Liver (tissue), 9 donors: ENCODE measurements around the gene POLN. TPM values are rescaled to one million over a fixed set of nuclear protein-coding genes. Genes with fewer than 3 reads are reported as not detected.

Experiments
- DNase-seq: peaks from one replicate; pipeline ENCODE4 v3.0.0-alpha.2; 2017; ENCODE audit warnings: low spot score
- H3K27ac ChIP-seq, 2 donors: one replicate each; pipeline ENCODE4 v1.7.0; 2013; ENCODE audit warnings: inconsistent platforms in 2 of 2, low read length in 2 of 2, control low read depth in 1 of 2, low read depth in 1 of 2, mild to moderate bottlenecking in 1 of 2
- H3K27me3 ChIP-seq, 4 donors: one replicate each; pipeline versions ENCODE4 v1.6.1 to v1.7.0; 2013; ENCODE audit warnings: low read length in 3 of 4, inconsistent platforms in 1 of 4, mild to moderate bottlenecking in 1 of 4, moderate library complexity in 1 of 4; ENCODE audit not compliant: control insufficient read depth in 4 of 4, insufficient read depth in 4 of 4
- H3K36me3 ChIP-seq, 4 donors: one replicate each; pipeline versions ENCODE4 v1.6.1 to v1.7.0; 2013; ENCODE audit warnings: low read length in 3 of 4, mild to moderate bottlenecking in 3 of 4, low read depth in 1 of 4, moderate library complexity in 1 of 4; ENCODE audit not compliant: control insufficient read depth in 4 of 4, insufficient read depth in 3 of 4
- H3K4me1 ChIP-seq, 4 donors: one replicate each; pipeline versions ENCODE4 v1.6.1 to v1.7.0; 2013; ENCODE audit warnings: low read length in 3 of 4, mild to moderate bottlenecking in 3 of 4, moderate library complexity in 1 of 4; ENCODE audit not compliant: control insufficient read depth in 4 of 4, insufficient read depth in 4 of 4
- H3K4me3 ChIP-seq, 3 donors: one replicate each; pipeline versions ENCODE4 v1.6.1 to v1.7.0; 2013; ENCODE audit warnings: low read length in 3 of 3, control low read depth in 1 of 3, low read depth in 1 of 3, mild to moderate bottlenecking in 1 of 3
- H3K9ac ChIP-seq, 2 donors: one replicate each; pipeline ENCODE4 v1.7.0; 2013; ENCODE audit warnings: low read length in 2 of 2, mild to moderate bottlenecking in 2 of 2, moderate library complexity in 2 of 2, control low read depth in 1 of 2, low read depth in 1 of 2
- H3K9me3 ChIP-seq, 4 donors: one replicate each; pipeline versions ENCODE4 v1.6.1 to v1.7.0; 2013; ENCODE audit warnings: low read length in 3 of 4; ENCODE audit not compliant: control insufficient read depth in 4 of 4
- EGR1 ChIP-seq, 2 donors: IDR thresholded peaks; 2 replicates each; pipeline ENCODE4 v1.6.1; 2016 to 2018; ENCODE audit warnings: antibody characterized with exemption in 2 of 2, low read depth in 2 of 2
- FOXA1 ChIP-seq: IDR thresholded peaks from 2 replicates; pipeline ENCODE4 v1.6.1; 2016; ENCODE audit warnings: antibody characterized with exemption
- FOXA2 ChIP-seq: IDR thresholded peaks from 2 replicates; pipeline ENCODE4 v1.6.1; 2016; ENCODE audit warnings: antibody characterized with exemption
- GABPA ChIP-seq, 2 donors: IDR thresholded peaks in 1 of 2; conservative IDR thresholded peaks in 1 of 2; 2 replicates each; pipeline ENCODE4 v1.6.1; 2016; ENCODE audit warnings: antibody characterized with exemption in 2 of 2, mild to moderate bottlenecking in 1 of 2, moderate library complexity in 1 of 2
- HNF4A ChIP-seq, 2 donors: conservative IDR thresholded peaks; 2 replicates each; pipeline ENCODE4 v1.6.1; 2016; ENCODE audit warnings: antibody characterized with exemption in 2 of 2, mild to moderate bottlenecking in 2 of 2
- HNF4G ChIP-seq: IDR thresholded peaks from 2 replicates; pipeline ENCODE4 v1.6.1; 2016; ENCODE audit warnings: antibody characterized with exemption
- JUND ChIP-seq, 2 donors: IDR thresholded peaks; 2 replicates each; pipeline ENCODE4 v1.6.1; 2016; ENCODE audit warnings: antibody characterized with exemption in 2 of 2
- NR2F2 ChIP-seq: IDR thresholded peaks from 2 replicates; pipeline ENCODE4 v1.6.1; 2016; ENCODE audit warnings: antibody characterized with exemption
- RAD21 ChIP-seq, 2 donors: IDR thresholded peaks; 2 replicates each; pipeline ENCODE4 v1.6.1; 2016; ENCODE audit warnings: antibody characterized with exemption in 2 of 2, mild to moderate bottlenecking in 2 of 2
- RXRA ChIP-seq, 2 donors: IDR thresholded peaks; 2 replicates each; pipeline ENCODE4 v1.6.1; 2017 to 2018; ENCODE audit warnings: antibody characterized with exemption in 2 of 2, mild to moderate bottlenecking in 1 of 2
- SP1 ChIP-seq: IDR thresholded peaks from 2 replicates; pipeline ENCODE4 v1.6.1; 2018; ENCODE audit warnings: antibody characterized with exemption, mild to moderate bottlenecking
- TAF1 ChIP-seq: conservative IDR thresholded peaks from 2 replicates; pipeline ENCODE4 v1.6.1; 2016; ENCODE audit warnings: antibody characterized with exemption, mild to moderate bottlenecking
- YY1 ChIP-seq: IDR thresholded peaks from 2 replicates; pipeline ENCODE4 v1.6.1; 2016; ENCODE audit warnings: antibody characterized with exemption, mild to moderate bottlenecking
- WGBS: extraction: QIAGEN DNeasy Blood & Tissue Kit; methylation state at CpG from one replicate; pipeline ENCODE4 v1.1.7; 2013; 5-methylcytosine and 5-hydroxymethylcytosine counted together
- polyA plus RNA-seq, 2 donors: library from polyadenylated mRNA; stranded (reverse) in 1 of 2; unstranded in 1 of 2; fragments of 200-250 nt in 1 of 2; fragments of >200 nt in 1 of 2; fragmentation: Nextera tagmentation in 1 of 2; extraction: Ambion mirVana in 1 of 2; gene quantifications; one replicate each; pipeline versions ENCODE4 v1.2.1 to v1.2.3, GENCODE V29; 2013 to 2015
- total RNA-seq, 2 donors: library from RNA; depleted of rRNA; stranded (reverse); fragments of >200 nt; gene quantifications; one replicate each; pipeline ENCODE4 v1.2.3, GENCODE V29; 2014
- TF ChIP-seq, protein P1 (sequence below): IDR thresholded peaks from 2 replicates; pipeline ENCODE4 v1.6.1; 2016; ENCODE audit warnings: antibody characterized with exemption
- TF ChIP-seq, protein P2 (sequence below): fragments of 150-350 bp; IDR thresholded peaks from 2 replicates; pipeline ENCODE4 v1.5.1; 2017; ENCODE audit warnings: improper control_type of control experiment, low read depth, low read length; ENCODE audit not compliant: missing input control
- TF ChIP-seq, protein P3 (sequence below): IDR thresholded peaks from 2 replicates; pipeline ENCODE4 v1.6.1; 2016; ENCODE audit warnings: antibody characterized with exemption, mild to moderate bottlenecking
- TF ChIP-seq, protein P4 (sequence below): IDR thresholded peaks from 2 replicates; pipeline ENCODE4 v1.6.1; 2016; ENCODE audit warnings: antibody characterized with exemption
- TF ChIP-seq, protein P5 (sequence below): IDR thresholded peaks from 2 replicates; pipeline ENCODE4 v1.6.1; 2016; ENCODE audit warnings: antibody characterized with exemption
- donor health status: healthy.
- donor health status: healthy.
- donor health status: healthy.
- donor health status: healthy.
- donor health status: healthy.

The POLN gene
- total and polyA plus RNA-seq, 4 donors = 0.44 to 2.3 (median 1.4) TPM

DNA sequence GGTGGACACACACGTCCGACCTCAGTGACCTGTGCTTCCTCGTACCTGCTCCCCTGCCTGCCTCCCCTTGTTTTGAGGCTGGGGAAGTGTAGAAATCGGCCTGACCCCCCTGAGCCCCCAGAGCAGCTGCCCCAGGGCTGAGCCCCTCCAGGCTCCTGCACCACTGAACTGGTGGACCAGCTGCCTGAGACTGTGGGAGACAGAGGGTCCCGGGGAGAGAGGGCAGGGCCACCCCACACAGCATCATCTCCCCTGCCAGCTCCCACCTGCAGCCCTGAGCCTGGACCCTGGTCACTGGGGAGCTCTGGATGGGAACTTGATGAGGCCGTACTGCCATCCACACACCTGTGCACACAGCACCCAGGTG, 197.8 kb downstream of the POLN start:
- H3K9ac ChIP-seq = no peak overlapping the region
- H3K27ac ChIP-seq = no peak overlapping the region
- H3K27me3 ChIP-seq = peaks cover 0 to 6% (median 4%) of the 10 kb centered on the region in 4 donors
- no peaks in the 10 kb centered on the region for H3K9me3 ChIP-seq
- no peak overlapping the region for H3K4me3 ChIP-seq
- TF ChIP-seq TAF1 = no peak
- TF ChIP-seq JUND (IDR thresholded peaks at IDR 0.05) = no peak
- no peak for TF ChIP-seq SP1
- TF ChIP-seq FOXA1 = no peak
- TF ChIP-seq EGR1 (IDR thresholded peaks at IDR 0.05; ENCODE audit: low read depth in 2 of 2) = no peak
- no peak for TF ChIP-seq RXRA (IDR thresholded peaks at IDR 0.05)
- TF ChIP-seq YY1 = no peak
- no peaks in the 10 kb centered on the region for H3K36me3 ChIP-seq
- peak; percentile 27 for DNase-seq
- peaks cover 9 to 17% (median 12%) of the 10 kb centered on the region in 4 donors for H3K4me1 ChIP-seq
- WGBS = 80% methylated on average over 6 of the region's 6 CpGs

DNA sequence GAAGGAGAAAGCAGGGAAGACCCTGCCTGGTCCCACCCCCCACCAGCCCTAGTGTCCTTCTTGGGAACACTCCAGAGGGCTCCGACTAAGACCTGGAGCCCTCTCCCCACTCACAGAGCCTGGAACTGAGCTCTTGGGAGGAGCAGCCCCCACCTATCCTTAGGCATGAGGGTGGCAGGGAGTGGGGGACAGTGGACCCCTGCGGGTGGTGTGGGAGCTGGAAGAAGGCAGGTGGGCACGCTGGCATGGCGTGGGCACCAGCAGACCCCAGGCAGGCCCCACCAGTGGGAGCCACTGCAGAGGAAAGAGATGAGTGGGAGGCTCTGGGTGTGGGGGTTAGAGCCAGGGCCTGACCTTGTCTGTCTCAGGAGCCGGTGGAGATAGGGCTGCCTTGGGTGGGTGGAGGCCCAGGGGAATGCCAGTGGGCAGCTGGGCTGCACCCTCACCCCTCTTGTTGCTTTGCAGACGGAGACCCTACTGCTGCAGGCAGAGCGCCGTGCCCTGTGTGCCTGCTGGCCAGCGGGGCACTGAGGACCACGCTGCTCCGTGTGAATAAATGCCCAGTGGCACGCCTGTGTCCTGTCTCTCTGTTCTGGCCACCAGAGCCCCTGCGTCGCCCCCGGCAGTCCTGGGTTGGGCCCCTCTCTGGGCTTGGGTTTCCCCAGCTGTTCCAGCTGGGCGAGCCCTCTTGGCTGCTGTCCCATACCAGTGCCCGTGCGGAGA, 198.4 kb downstream of the POLN start:
- peaks cover 0 to 6% (median 4%) of the 10 kb centered on the region in 4 donors for H3K27me3 ChIP-seq
- H3K4me1 ChIP-seq = peaks cover 9 to 17% (median 12%) of the 10 kb centered on the region in 4 donors
- no peak overlapping the region for H3K4me3 ChIP-seq
- H3K36me3 ChIP-seq = no peaks in the 10 kb centered on the region
- 87% methylated on average over 18 of the region's 18 CpGs for WGBS
- H3K9ac ChIP-seq = no peak overlapping the region
- H3K27ac ChIP-seq = no peak overlapping the region
- H3K9me3 ChIP-seq = no peaks in the 10 kb centered on the region
- DNase-seq = peak; percentile 27
- TF ChIP-seq TAF1 (no peak), FOXA1 (no peak), NR2F2 (no peak), YY1 (no peak), HNF4G (no peak), GABPA (IDR thresholded peaks at IDR 0.05 in 1 of 2, conservative IDR thresholded peaks at IDR 0.05 in 1 of 2) (no peak), JUND (IDR thresholded peaks at IDR 0.05) (no peak), RAD21 (IDR thresholded peaks at IDR 0.05) (no peak), SP1 (no peak), HNF4A (conservative IDR thresholded peaks at IDR 0.05) (no peak), EGR1 (IDR thresholded peaks at IDR 0.05; ENCODE audit: low read depth in 2 of 2) (no peak), FOXA2 (no peak), RXRA (IDR thresholded peaks at IDR 0.05) (no peak)
- TF ChIP-seq, protein P1, sequence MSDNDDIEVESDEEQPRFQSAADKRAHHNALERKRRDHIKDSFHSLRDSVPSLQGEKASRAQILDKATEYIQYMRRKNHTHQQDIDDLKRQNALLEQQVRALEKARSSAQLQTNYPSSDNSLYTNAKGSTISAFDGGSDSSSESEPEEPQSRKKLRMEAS = no peak
- TF ChIP-seq, protein P2, sequence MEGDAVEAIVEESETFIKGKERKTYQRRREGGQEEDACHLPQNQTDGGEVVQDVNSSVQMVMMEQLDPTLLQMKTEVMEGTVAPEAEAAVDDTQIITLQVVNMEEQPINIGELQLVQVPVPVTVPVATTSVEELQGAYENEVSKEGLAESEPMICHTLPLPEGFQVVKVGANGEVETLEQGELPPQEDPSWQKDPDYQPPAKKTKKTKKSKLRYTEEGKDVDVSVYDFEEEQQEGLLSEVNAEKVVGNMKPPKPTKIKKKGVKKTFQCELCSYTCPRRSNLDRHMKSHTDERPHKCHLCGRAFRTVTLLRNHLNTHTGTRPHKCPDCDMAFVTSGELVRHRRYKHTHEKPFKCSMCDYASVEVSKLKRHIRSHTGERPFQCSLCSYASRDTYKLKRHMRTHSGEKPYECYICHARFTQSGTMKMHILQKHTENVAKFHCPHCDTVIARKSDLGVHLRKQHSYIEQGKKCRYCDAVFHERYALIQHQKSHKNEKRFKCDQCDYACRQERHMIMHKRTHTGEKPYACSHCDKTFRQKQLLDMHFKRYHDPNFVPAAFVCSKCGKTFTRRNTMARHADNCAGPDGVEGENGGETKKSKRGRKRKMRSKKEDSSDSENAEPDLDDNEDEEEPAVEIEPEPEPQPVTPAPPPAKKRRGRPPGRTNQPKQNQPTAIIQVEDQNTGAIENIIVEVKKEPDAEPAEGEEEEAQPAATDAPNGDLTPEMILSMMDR = no peak
- TF ChIP-seq, protein P3, sequence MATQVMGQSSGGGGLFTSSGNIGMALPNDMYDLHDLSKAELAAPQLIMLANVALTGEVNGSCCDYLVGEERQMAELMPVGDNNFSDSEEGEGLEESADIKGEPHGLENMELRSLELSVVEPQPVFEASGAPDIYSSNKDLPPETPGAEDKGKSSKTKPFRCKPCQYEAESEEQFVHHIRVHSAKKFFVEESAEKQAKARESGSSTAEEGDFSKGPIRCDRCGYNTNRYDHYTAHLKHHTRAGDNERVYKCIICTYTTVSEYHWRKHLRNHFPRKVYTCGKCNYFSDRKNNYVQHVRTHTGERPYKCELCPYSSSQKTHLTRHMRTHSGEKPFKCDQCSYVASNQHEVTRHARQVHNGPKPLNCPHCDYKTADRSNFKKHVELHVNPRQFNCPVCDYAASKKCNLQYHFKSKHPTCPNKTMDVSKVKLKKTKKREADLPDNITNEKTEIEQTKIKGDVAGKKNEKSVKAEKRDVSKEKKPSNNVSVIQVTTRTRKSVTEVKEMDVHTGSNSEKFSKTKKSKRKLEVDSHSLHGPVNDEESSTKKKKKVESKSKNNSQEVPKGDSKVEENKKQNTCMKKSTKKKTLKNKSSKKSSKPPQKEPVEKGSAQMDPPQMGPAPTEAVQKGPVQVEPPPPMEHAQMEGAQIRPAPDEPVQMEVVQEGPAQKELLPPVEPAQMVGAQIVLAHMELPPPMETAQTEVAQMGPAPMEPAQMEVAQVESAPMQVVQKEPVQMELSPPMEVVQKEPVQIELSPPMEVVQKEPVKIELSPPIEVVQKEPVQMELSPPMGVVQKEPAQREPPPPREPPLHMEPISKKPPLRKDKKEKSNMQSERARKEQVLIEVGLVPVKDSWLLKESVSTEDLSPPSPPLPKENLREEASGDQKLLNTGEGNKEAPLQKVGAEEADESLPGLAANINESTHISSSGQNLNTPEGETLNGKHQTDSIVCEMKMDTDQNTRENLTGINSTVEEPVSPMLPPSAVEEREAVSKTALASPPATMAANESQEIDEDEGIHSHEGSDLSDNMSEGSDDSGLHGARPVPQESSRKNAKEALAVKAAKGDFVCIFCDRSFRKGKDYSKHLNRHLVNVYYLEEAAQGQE = no peak
- TF ChIP-seq, protein P4, sequence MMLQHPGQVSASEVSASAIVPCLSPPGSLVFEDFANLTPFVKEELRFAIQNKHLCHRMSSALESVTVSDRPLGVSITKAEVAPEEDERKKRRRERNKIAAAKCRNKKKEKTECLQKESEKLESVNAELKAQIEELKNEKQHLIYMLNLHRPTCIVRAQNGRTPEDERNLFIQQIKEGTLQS = no peak
- TF ChIP-seq, protein P5, sequence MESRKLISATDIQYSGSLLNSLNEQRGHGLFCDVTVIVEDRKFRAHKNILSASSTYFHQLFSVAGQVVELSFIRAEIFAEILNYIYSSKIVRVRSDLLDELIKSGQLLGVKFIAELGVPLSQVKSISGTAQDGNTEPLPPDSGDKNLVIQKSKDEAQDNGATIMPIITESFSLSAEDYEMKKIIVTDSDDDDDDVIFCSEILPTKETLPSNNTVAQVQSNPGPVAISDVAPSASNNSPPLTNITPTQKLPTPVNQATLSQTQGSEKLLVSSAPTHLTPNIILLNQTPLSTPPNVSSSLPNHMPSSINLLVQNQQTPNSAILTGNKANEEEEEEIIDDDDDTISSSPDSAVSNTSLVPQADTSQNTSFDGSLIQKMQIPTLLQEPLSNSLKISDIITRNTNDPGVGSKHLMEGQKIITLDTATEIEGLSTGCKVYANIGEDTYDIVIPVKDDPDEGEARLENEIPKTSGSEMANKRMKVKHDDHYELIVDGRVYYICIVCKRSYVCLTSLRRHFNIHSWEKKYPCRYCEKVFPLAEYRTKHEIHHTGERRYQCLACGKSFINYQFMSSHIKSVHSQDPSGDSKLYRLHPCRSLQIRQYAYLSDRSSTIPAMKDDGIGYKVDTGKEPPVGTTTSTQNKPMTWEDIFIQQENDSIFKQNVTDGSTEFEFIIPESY = no peak
